ENCODE results near the gene PDGFRB. TPM values are rescaled to one million over a fixed set of nuclear protein-coding genes. Genes with fewer than 3 reads are reported as not detected.

Gene PDGFRB
- total RNA-seq, 1 donor from 2014 or later: 39.7 TPM

GRCh38 chr5:150173161-150173560 is 17.5 kb upstream of the PDGFRB start:
- intact Hi-C loops (cut with micrococcal nuclease): no loop called here
- Histone ChIP-seq H3K9me3 (replicated peaks) (no peaks in the 10 kb centered on the region), H3K27ac (replicated peaks) (no peak overlapping the region)

GRCh38 chr5:150172556-150172955 is 16.9 kb upstream of the PDGFRB start:
- Histone ChIP-seq H3K4me1 (peaks cover 10% of the 10 kb centered on the region), H3K27ac (replicated peaks) (no peak overlapping the region), H3K4me3 (no peak overlapping the region), H3K9me3 (replicated peaks) (no peaks in the 10 kb centered on the region), H3K27me3 (ENCODE audit: low read depth) (peaks cover 19% of the 10 kb centered on the region), H3K36me3 (no peaks in the 10 kb centered on the region)
- intact Hi-C loops (cut with micrococcal nuclease): no loop called here
- TF ChIP-seq CTCF (IDR thresholded peaks at IDR 0.05; ENCODE audit: borderline replicate concordance): no peak
- no peak for DNase-seq

More at GRCh38 chr5:150173161-150173560, 17.5 kb upstream of the PDGFRB start:
- no peaks in the 10 kb centered on the region for H3K36me3 ChIP-seq
- peaks cover 10% of the 10 kb centered on the region for H3K4me1 ChIP-seq
- H3K27me3 ChIP-seq (ENCODE audit: low read depth): peaks cover 13% of the 10 kb centered on the region
- H3K4me3 ChIP-seq: no peak overlapping the region
- TF ChIP-seq CTCF (IDR thresholded peaks at IDR 0.05; ENCODE audit: borderline replicate concordance): no peak
- no peak for DNase-seq

- TF ChIP-seq CTCF (IDR thresholded peaks at IDR 0.05; ENCODE audit: borderline replicate concordance): no peak
- Histone ChIP-seq H3K4me3 (no peak overlapping the region), H3K27ac (replicated peaks) (no peak overlapping the region), H3K36me3 (no peaks in the 10 kb centered on the region), H3K27me3 (ENCODE audit: low read depth) (peaks cover 23% of the 10 kb centered on the region), H3K4me1 (peaks cover 10% of the 10 kb centered on the region), H3K9me3 (replicated peaks) (no peaks in the 10 kb centered on the region)
- no peak for DNase-seq
- intact Hi-C loops (cut with micrococcal nuclease): no loop called here
Observed at GRCh38 chr5:150172145-150172544, 16.5 kb upstream of the PDGFRB start.

GRCh38 chr5:150168864-150169263 is 13.2 kb upstream of the PDGFRB start:
- DNase-seq: no peak
- intact Hi-C loops (cut with micrococcal nuclease): no loop called here
- Histone ChIP-seq H3K9me3 (replicated peaks) (no peaks in the 10 kb centered on the region), H3K4me1 (peaks cover 25% of the 10 kb centered on the region), H3K4me3 (no peak overlapping the region), H3K36me3 (no peaks in the 10 kb centered on the region), H3K27me3 (ENCODE audit: low read depth) (peaks cover 35% of the 10 kb centered on the region), H3K27ac (replicated peaks) (no peak overlapping the region)
- no peak for TF ChIP-seq CTCF (IDR thresholded peaks at IDR 0.05; ENCODE audit: borderline replicate concordance)

GRCh38 chr5:150167908-150168307 is 12.3 kb upstream of the PDGFRB start:
- Histone ChIP-seq H3K4me3 (no peak overlapping the region), H3K4me1 (peaks cover 34% of the 10 kb centered on the region), H3K27me3 (ENCODE audit: low read depth) (peaks cover 35% of the 10 kb centered on the region), H3K9me3 (replicated peaks) (no peaks in the 10 kb centered on the region), H3K27ac (replicated peaks) (no peak overlapping the region), H3K36me3 (no peaks in the 10 kb centered on the region)
- DNase-seq: no peak
- TF ChIP-seq CTCF (IDR thresholded peaks at IDR 0.05; ENCODE audit: borderline replicate concordance): no peak
- intact Hi-C loops (cut with micrococcal nuclease): no loop called here

GRCh38 chr5:150167512-150167850 is 11.8 kb upstream of the PDGFRB start:
- Histone ChIP-seq H3K27me3 (ENCODE audit: low read depth) (peaks cover 35% of the 10 kb centered on the region), H3K27ac (replicated peaks) (no peak overlapping the region), H3K9me3 (replicated peaks) (no peaks in the 10 kb centered on the region), H3K4me3 (no peak overlapping the region), H3K36me3 (no peaks in the 10 kb centered on the region), H3K4me1 (peaks cover 39% of the 10 kb centered on the region)
- intact Hi-C loops (cut with micrococcal nuclease): no loop called here
- DNase-seq: no peak
- no peak for TF ChIP-seq CTCF (IDR thresholded peaks at IDR 0.05; ENCODE audit: borderline replicate concordance)
